H1 (cell line): ENCODE results near the gene SLC25A3. TPM values are rescaled to one million over a fixed set of nuclear protein-coding genes. Genes with fewer than 3 reads are reported as not detected.

ENCODE experiments used
- CREB1 ChIP-seq: IDR thresholded peaks from 2 replicates; pipeline ENCODE4 v1.6.1; 2012; ENCODE audit warnings: inconsistent platforms
- JUN ChIP-seq: IDR thresholded peaks from 2 replicates; pipeline ENCODE4 v1.6.1; 2011; ENCODE audit warnings: low read depth, mild to moderate bottlenecking, improper control_type of control experiment, low read length
- POLR2A ChIP-seq, 2 experiments: IDR thresholded peaks; 1 replicate in 1 of 2; 2 replicates in 1 of 2; pipeline ENCODE4 v1.6.1; 2011; ENCODE audit warnings: low read depth in 2 of 2, low read length in 2 of 2, mild to moderate bottlenecking in 2 of 2; ENCODE audit errors: control extremely low read depth in 1 of 2
- SUZ12 ChIP-seq: fragments of 200-600 bp; sonication (generic); IDR thresholded peaks from 2 replicates; pipeline ENCODE4 v1.6.1; 2012; ENCODE audit warnings: mild to moderate bottlenecking, inconsistent platforms, low read length, moderate library complexity, mixed read lengths
- TCF12 ChIP-seq: IDR thresholded peaks from 2 replicates; pipeline ENCODE4 v1.6.1; 2011; ENCODE audit warnings: low read depth, mild to moderate bottlenecking, low read length
- polyA plus RNA-seq, 7 experiments: library from polyadenylated mRNA; depleted of rRNA in 3 of 7; stranded (reverse) in 5 of 7; unstranded in 2 of 7; fragments of >200 nt in 5 of 7; fragments of 200-250 nt in 2 of 7; gene quantifications; 1 replicate in 5 of 7; 2 replicates in 1 of 7; 4 replicates in 1 of 7; pipeline versions ENCODE4 v1.2.1 to v1.2.3, GENCODE V29; 2011 to 2013; ENCODE audit warnings: missing spikeins in 2 of 7, mixed read lengths in 2 of 7
- total RNA-seq: library from RNA; stranded (reverse); fragmentation: NEBNext Ultra II Directional; extraction: Animal tissue kit (Norgen Biotek cat#: 25700); gene quantifications from 2 replicates; pipeline ENCODE4 v1.2.1, GENCODE V29; 2021
- TF ChIP-seq, protein P1 (sequence below): IDR thresholded peaks from 2 replicates; pipeline ENCODE4 v1.6.1; 2011; ENCODE audit warnings: low read depth, mild to moderate bottlenecking, low read length; ENCODE audit not compliant: insufficient read depth
- TF ChIP-seq, protein P2 (sequence below): IDR thresholded peaks from 2 replicates; pipeline ENCODE4 v1.6.1; 2011; ENCODE audit warnings: low read length, improper control_type of control experiment

The SLC25A3 gene
- total and polyA plus RNA-seq, 2 of the 8 experiments (the other 6 are each of a cell fraction or from before 2014, with no cell fraction given) = 702 to 709 TPM

DNA sequence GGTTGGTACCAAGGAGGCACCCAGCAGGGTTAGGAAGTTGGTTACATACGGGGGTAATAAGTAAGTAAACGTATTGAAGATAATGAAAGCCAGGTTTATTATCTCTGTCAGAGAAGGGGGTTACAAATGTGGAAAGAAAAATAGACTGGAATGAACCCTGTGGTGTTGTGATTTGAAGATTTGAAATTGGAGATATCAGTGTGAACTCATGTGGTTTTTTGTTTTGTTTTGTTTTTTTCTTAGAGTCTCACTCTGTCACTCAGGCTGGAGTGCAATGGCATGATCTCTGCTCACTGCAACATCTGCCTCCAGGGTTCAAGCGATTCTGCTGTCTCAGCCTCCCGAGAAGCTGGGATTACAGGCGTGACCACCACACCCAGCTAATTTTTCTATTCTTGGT is 14.1 kb upstream of the SLC25A3 start (continued):
- TF ChIP-seq JUN (no peak), CREB1 (no peak), TCF12 (no peak), SUZ12 (no peak), POLR2A (IDR thresholded peaks at IDR 0.05; ENCODE audit: control extremely low read depth in 1 of 2, low read depth in 2 of 2, low read length in 2 of 2) (no peak)
- TF ChIP-seq, protein P1, sequence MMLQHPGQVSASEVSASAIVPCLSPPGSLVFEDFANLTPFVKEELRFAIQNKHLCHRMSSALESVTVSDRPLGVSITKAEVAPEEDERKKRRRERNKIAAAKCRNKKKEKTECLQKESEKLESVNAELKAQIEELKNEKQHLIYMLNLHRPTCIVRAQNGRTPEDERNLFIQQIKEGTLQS = no peak
- TF ChIP-seq, protein P2, sequence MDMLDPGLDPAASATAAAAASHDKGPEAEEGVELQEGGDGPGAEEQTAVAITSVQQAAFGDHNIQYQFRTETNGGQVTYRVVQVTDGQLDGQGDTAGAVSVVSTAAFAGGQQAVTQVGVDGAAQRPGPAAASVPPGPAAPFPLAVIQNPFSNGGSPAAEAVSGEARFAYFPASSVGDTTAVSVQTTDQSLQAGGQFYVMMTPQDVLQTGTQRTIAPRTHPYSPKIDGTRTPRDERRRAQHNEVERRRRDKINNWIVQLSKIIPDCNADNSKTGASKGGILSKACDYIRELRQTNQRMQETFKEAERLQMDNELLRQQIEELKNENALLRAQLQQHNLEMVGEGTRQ = no peak
